IMR-90 (cell line): ENCODE measurements around the gene FARS2. TPM values are rescaled to one million over a fixed set of nuclear protein-coding genes. Genes with fewer than 3 reads are reported as not detected.

Experiments used
- ATAC-seq: fragments of 200-7000 bp; cut with Tn5 transposase; 2 replicates; pipeline ENCODE4 v1.9.1; 2020; ENCODE audit warnings: low read depth, mild to moderate bottlenecking, moderate library complexity
- BruUV-seq: library from RNA; stranded (reverse); fragments of 400-500 nt; replicated peaks from 2 replicates; lab custom pipeline; 2021; lab: Mats Ljungman, UMichigan
- CTCF ChIA-PET: fragments of 300-600 bp; formaldehyde crosslinking; extraction: SDS; loops from one replicate; lab custom pipeline; 2021; ENCODE audit warnings: antibody characterized with exemption; lab: Yijun Ruan, JAX
- POLR2A ChIA-PET: fragments of 300-600 bp; sonication (Branson Sonifier 250); formaldehyde crosslinking; loops from one replicate; lab custom pipeline; 2022; ENCODE audit warnings: antibody characterized with exemption; ENCODE audit not compliant: unreplicated experiment; lab: Charles Lee
- DNase-seq: peaks from one replicate; pipeline ENCODE4 v3.0.0; 2013
- H2AFZ ChIP-seq: replicated peaks from 2 replicates; pipeline ENCODE3; 2013; ENCODE audit warnings: low read length, mild to moderate bottlenecking; ENCODE audit not compliant: poor library complexity
- H2AK5ac ChIP-seq: 2 replicates; pipeline ENCODE4 v1.6.1; 2013; ENCODE audit warnings: low read depth, low read length, inconsistent platforms
- H2AK9ac ChIP-seq: replicated peaks from 2 replicates; pipeline ENCODE3; 2013; ENCODE audit warnings: mild to moderate bottlenecking, low read depth, low read length, moderate library complexity; ENCODE audit not compliant: poor library complexity
- H2BK120ac ChIP-seq: 2 replicates; pipeline ENCODE4 v1.6.1; 2013; ENCODE audit warnings: low read depth, low read length, inconsistent platforms
- H2BK15ac ChIP-seq: 3 replicates; pipeline ENCODE4 v1.6.1; 2013; ENCODE audit warnings: low read depth, low read length, inconsistent platforms
- H2BK20ac ChIP-seq: 2 replicates; pipeline ENCODE4 v1.6.1; 2013; ENCODE audit warnings: low read depth, mild to moderate bottlenecking, inconsistent platforms, low read length, moderate library complexity
- H2BK5ac ChIP-seq: 2 replicates; pipeline ENCODE4 v1.6.1; 2013; ENCODE audit warnings: mild to moderate bottlenecking, low read depth, low read length, inconsistent platforms; ENCODE audit not compliant: poor library complexity, severe bottlenecking
- H3K14ac ChIP-seq: replicated peaks from 2 replicates; pipeline ENCODE4 v1.6.1; 2013; ENCODE audit warnings: low read depth, low read length, inconsistent platforms
- H3K18ac ChIP-seq: 2 replicates; pipeline ENCODE4 v1.6.1; 2013; ENCODE audit warnings: low read depth, low read length, control low read depth
- H3K23ac ChIP-seq: 2 replicates; pipeline ENCODE4 v1.6.1; 2013; ENCODE audit warnings: low read depth, low read length, inconsistent platforms
- H3K27ac ChIP-seq: 2 replicates; pipeline ENCODE4 v1.5.1; 2013; ENCODE audit warnings: mild to moderate bottlenecking, control low read depth, low read length; ENCODE audit not compliant: insufficient read depth
- H3K27me3 ChIP-seq: 2 replicates; pipeline ENCODE4 v1.6.1; 2013; ENCODE audit warnings: low read length; ENCODE audit not compliant: control insufficient read depth, insufficient read depth
- H3K36me3 ChIP-seq: 2 replicates; pipeline ENCODE4 v1.6.1; 2013; ENCODE audit warnings: low read length, mixed read lengths; ENCODE audit not compliant: control insufficient read depth, insufficient read depth
- H3K4ac ChIP-seq: 2 replicates; pipeline ENCODE4 v1.6.1; 2013; ENCODE audit warnings: low read depth, low read length, inconsistent platforms
- H3K4me1 ChIP-seq: 2 replicates; pipeline ENCODE4 v1.6.1; 2013; ENCODE audit warnings: low read length, mixed read lengths; ENCODE audit not compliant: control insufficient read depth, insufficient read depth
- H3K4me2 ChIP-seq: 2 replicates; pipeline ENCODE4 v1.6.1; 2013; ENCODE audit warnings: low read depth, mild to moderate bottlenecking, control low read depth, low read length, moderate library complexity
- H3K4me3 ChIP-seq: 2 replicates; pipeline ENCODE4 v1.5.1; 2013; ENCODE audit warnings: low read depth, mild to moderate bottlenecking, control low read depth, low read length, moderate library complexity; ENCODE audit not compliant: insufficient read depth
- H3K56ac ChIP-seq: 2 replicates; pipeline ENCODE4 v1.6.1; 2013; ENCODE audit warnings: low read length, inconsistent platforms; ENCODE audit not compliant: insufficient read depth; ENCODE audit errors: extremely low read depth
- H3K79me1 ChIP-seq, 2 experiments: 2 replicates each; pipeline ENCODE4 v1.6.1; 2013; ENCODE audit warnings: low read length in 2 of 2, inconsistent platforms in 1 of 2, low read depth in 1 of 2
- H3K9ac ChIP-seq: 2 replicates; pipeline ENCODE4 v1.6.1; 2013; ENCODE audit warnings: low read depth, low read length, control low read depth
- H3K9me1 ChIP-seq: 2 replicates; pipeline ENCODE4 v1.6.1; 2013; ENCODE audit warnings: low read length, inconsistent platforms; ENCODE audit not compliant: insufficient read depth
- H3K9me3 ChIP-seq: 2 replicates; pipeline ENCODE4 v1.6.1; 2013; ENCODE audit warnings: low read length; ENCODE audit not compliant: control insufficient read depth, insufficient read depth
- H4K20me1 ChIP-seq: 2 replicates; pipeline ENCODE4 v1.6.1; 2013; ENCODE audit warnings: low read length, inconsistent platforms; ENCODE audit not compliant: insufficient read depth
- H4K5ac ChIP-seq: 2 replicates; pipeline ENCODE4 v1.6.1; 2013; ENCODE audit warnings: mild to moderate bottlenecking, low read depth, low read length, control low read depth
- H4K8ac ChIP-seq, 2 experiments: 2 replicates each; pipeline ENCODE4 v1.6.1; 2013; ENCODE audit warnings: low read depth in 2 of 2, low read length in 2 of 2, control low read depth in 1 of 2, inconsistent platforms in 1 of 2
- H4K91ac ChIP-seq: 2 replicates; pipeline ENCODE4 v1.6.1; 2013; ENCODE audit warnings: low read depth, low read length, inconsistent platforms; ENCODE audit not compliant: insufficient read depth
- BHLHE40 ChIP-seq: fragments of 150-350 bp; IDR thresholded peaks from 2 replicates; pipeline ENCODE4 v1.6.1; 2016; ENCODE audit warnings: mild to moderate bottlenecking, low read depth, low read length
- CEBPB ChIP-seq: IDR thresholded peaks from 2 replicates; pipeline ENCODE4 v1.6.1; 2012; ENCODE audit warnings: low read depth, low read length, improper control_type of control experiment
- CHD1 ChIP-seq: IDR thresholded peaks from 2 replicates; pipeline ENCODE4 v1.6.1; 2012; ENCODE audit warnings: low read depth, low read length, improper control_type of control experiment
- FOS ChIP-seq: fragments of 150-350 bp; IDR thresholded peaks from 2 replicates; pipeline ENCODE4 v1.6.1; 2016; ENCODE audit warnings: low read depth, low read length
- MAFK ChIP-seq: IDR thresholded peaks from 2 replicates; pipeline ENCODE4 v1.6.1; 2012; ENCODE audit warnings: low read depth, low read length, improper control_type of control experiment
- MAZ ChIP-seq: IDR thresholded peaks from 2 replicates; pipeline ENCODE4 v1.6.1; 2012; ENCODE audit warnings: low read depth, mild to moderate bottlenecking, low read length, improper control_type of control experiment, moderate library complexity, borderline replicate concordance
- NFE2L2 ChIP-seq: fragments of 150-350 bp; IDR thresholded peaks from 2 replicates; pipeline ENCODE4 v1.6.1; 2016; ENCODE audit warnings: low read depth, mild to moderate bottlenecking, low read length
- POLR2A ChIP-seq: IDR thresholded peaks from 2 replicates; pipeline ENCODE4 v1.6.1; 2012; ENCODE audit warnings: mild to moderate bottlenecking, low read depth, low read length
- RAD21 ChIP-seq: IDR thresholded peaks from 2 replicates; pipeline ENCODE4 v1.6.1; 2012; ENCODE audit warnings: low read length, improper control_type of control experiment
- RCOR1 ChIP-seq: IDR thresholded peaks from 2 replicates; pipeline ENCODE4 v1.6.1; 2012; ENCODE audit warnings: mild to moderate bottlenecking, low read length, improper control_type of control experiment; ENCODE audit not compliant: insufficient replicate concordance
- SMC3 ChIP-seq: fragments of 150-350 bp; IDR thresholded peaks from 2 replicates; pipeline ENCODE4 v1.6.1; 2016; ENCODE audit warnings: low read depth, mild to moderate bottlenecking, antibody characterized with exemption, low read length, moderate library complexity
- WGBS, 2 experiments: methylation state at CpG; one replicate each; pipeline versions ENCODE4 v1.1.5 to v1.1.7; 2013; ENCODE audit warnings: missing lambda C conversion rate in 2 of 2; ENCODE audit not compliant: insufficient read length in 1 of 2; ENCODE audit errors: extremely low coverage in 2 of 2; 5-methylcytosine and 5-hydroxymethylcytosine counted together
- dilution Hi-C: fragments of 300-500 bp; cut with HindIII; formaldehyde crosslinking; loops from one replicate; pipeline ENCODE4 v1.14.3; 2018; ENCODE audit warnings: low sequenced_read_pairs; ENCODE audit not compliant: unreplicated experiment
- in situ Hi-C: fragments of 300-500 bp; cut with MboI; formaldehyde crosslinking; loops from 3 replicates; pipeline ENCODE4 v1.14.3; 2019; ENCODE audit warnings: low sequenced_read_pairs, inconsistent platforms, mixed read lengths
- intact Hi-C: fragments of 100-400 bp; cut with micrococcal nuclease; formaldehyde crosslinking; loops from 2 replicates; pipeline ENCODE4 v1.10.0; 2022
- polyA plus RNA-seq, 3 experiments: library from polyadenylated mRNA; depleted of rRNA; stranded (reverse); fragments of >200 nt; gene quantifications; 2 replicates each; pipeline ENCODE4 v1.2.3, GENCODE V29; 2012; ENCODE audit warnings: low replicate concordance in 1 of 3
- total RNA-seq: library from RNA; depleted of rRNA; stranded (reverse); fragments of >200 nt; gene quantifications from 2 replicates; pipeline ENCODE4 v1.2.3, GENCODE V29; 2012
- TF ChIP-seq, protein P1 (sequence below): fragments of 150-350 bp; IDR thresholded peaks from 2 replicates; pipeline ENCODE4 v1.6.1; 2016; ENCODE audit warnings: low read depth, mild to moderate bottlenecking, low read length, moderate library complexity, borderline replicate concordance
- TF ChIP-seq, protein P2 (sequence below): conservative IDR thresholded peaks from 2 replicates; pipeline ENCODE4 v1.5.1; 2012; ENCODE audit warnings: mild to moderate bottlenecking, low read depth, low read length, improper control_type of control experiment
- TF ChIP-seq, protein P3 (sequence below): fragments of 150-350 bp; IDR thresholded peaks from 2 replicates; pipeline ENCODE4 v1.6.1; 2017; ENCODE audit warnings: mild to moderate bottlenecking, antibody characterized with exemption, low read length, low read depth

Gene FARS2
- total and polyA plus RNA-seq, 2 of the 4 experiments (the other 2 are of a cell fraction), result 12.1 to 28.9 TPM

DNA sequence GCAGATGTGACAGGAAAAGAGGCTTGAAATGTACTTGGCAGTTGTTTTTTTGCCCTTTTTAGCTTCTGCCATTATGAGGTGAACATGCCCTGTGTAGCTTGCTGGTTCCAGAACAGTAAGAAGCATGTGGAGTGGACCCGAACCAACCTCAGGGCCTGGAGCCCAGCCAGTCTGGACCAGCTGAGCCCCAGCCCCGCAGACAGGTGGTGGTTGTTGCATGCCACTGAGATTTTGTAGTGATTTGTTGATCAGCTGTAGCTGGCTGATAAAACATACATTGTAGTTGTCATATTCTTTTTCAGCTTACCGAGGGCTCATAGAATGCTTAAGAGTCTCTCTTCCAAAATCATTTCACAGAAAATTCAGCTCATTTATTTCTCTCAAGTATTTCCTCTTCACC lies 182.2 kb downstream of the FARS2 start:
- H2BK20ac ChIP-seq, result no peak overlapping the region
- no TSS peak for BruUV-seq
- H3K4me2 ChIP-seq, result no peak overlapping the region
- ATAC-seq (no peak), DNase-seq (no peak)
- intact Hi-C loops, result no loop called here
- H3K79me1 ChIP-seq, result peaks cover 4 to 5% of the 10 kb centered on the region in 2 experiments; a peak in 2 of 4 replicates
- H2BK15ac ChIP-seq, result no peak overlapping the region
- no peak overlapping the region for H2BK5ac ChIP-seq
- in situ Hi-C loops, result no loop called here
- peaks cover 2% of the 10 kb centered on the region; the same call in 1 of the 2 replicates for H3K4me1 ChIP-seq
- no peaks in the 10 kb centered on the region for H3K27me3 ChIP-seq
- H3K4me3 ChIP-seq, result no peak overlapping the region
- no peaks in the 10 kb centered on the region for H3K9me1 ChIP-seq
- no peak overlapping the region for H3K56ac ChIP-seq
- no peak overlapping the region for H4K8ac ChIP-seq
- H3K4ac ChIP-seq, result no peak overlapping the region
- no peak overlapping the region for H2AFZ ChIP-seq
- no peak overlapping the region for H3K14ac ChIP-seq
- H4K5ac ChIP-seq, result no peak overlapping the region
- TF ChIP-seq FOS (no peak), BHLHE40 (no peak), SMC3 (no peak), MAZ (no peak), RAD21 (no peak), POLR2A (no peak), MAFK (no peak), CHD1 (no peak), NFE2L2 (no peak), CEBPB (no peak), RCOR1 (no peak)
- TF ChIP-seq, protein P1, sequence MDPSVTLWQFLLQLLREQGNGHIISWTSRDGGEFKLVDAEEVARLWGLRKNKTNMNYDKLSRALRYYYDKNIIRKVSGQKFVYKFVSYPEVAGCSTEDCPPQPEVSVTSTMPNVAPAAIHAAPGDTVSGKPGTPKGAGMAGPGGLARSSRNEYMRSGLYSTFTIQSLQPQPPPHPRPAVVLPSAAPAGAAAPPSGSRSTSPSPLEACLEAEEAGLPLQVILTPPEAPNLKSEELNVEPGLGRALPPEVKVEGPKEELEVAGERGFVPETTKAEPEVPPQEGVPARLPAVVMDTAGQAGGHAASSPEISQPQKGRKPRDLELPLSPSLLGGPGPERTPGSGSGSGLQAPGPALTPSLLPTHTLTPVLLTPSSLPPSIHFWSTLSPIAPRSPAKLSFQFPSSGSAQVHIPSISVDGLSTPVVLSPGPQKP, result no peak
- TF ChIP-seq, protein P2, sequence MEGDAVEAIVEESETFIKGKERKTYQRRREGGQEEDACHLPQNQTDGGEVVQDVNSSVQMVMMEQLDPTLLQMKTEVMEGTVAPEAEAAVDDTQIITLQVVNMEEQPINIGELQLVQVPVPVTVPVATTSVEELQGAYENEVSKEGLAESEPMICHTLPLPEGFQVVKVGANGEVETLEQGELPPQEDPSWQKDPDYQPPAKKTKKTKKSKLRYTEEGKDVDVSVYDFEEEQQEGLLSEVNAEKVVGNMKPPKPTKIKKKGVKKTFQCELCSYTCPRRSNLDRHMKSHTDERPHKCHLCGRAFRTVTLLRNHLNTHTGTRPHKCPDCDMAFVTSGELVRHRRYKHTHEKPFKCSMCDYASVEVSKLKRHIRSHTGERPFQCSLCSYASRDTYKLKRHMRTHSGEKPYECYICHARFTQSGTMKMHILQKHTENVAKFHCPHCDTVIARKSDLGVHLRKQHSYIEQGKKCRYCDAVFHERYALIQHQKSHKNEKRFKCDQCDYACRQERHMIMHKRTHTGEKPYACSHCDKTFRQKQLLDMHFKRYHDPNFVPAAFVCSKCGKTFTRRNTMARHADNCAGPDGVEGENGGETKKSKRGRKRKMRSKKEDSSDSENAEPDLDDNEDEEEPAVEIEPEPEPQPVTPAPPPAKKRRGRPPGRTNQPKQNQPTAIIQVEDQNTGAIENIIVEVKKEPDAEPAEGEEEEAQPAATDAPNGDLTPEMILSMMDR, result no peak
- TF ChIP-seq, protein P3, sequence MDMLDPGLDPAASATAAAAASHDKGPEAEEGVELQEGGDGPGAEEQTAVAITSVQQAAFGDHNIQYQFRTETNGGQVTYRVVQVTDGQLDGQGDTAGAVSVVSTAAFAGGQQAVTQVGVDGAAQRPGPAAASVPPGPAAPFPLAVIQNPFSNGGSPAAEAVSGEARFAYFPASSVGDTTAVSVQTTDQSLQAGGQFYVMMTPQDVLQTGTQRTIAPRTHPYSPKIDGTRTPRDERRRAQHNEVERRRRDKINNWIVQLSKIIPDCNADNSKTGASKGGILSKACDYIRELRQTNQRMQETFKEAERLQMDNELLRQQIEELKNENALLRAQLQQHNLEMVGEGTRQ, result no peak
- dilution Hi-C loops, result no loop called here
- no peak overlapping the region for H3K27ac ChIP-seq
- no peaks in the 10 kb centered on the region for H3K36me3 ChIP-seq
- no peaks in the 10 kb centered on the region for H4K20me1 ChIP-seq
- H4K91ac ChIP-seq, result no peak overlapping the region
- no peak overlapping the region for H2AK5ac ChIP-seq
- H3K23ac ChIP-seq, result no peak overlapping the region
- no peak overlapping the region for H3K18ac ChIP-seq
- H2BK120ac ChIP-seq, result no peak overlapping the region
- ChIA-PET CTCF (interaction anchor here (0.5 to 2.0 kb wide), 2 partner anchors 21 to 1276 kb away, joined by 3 to 6 read pairs; no protein-coding TSS in a partner anchor), POLR2A (no interaction called here)
- H3K9me3 ChIP-seq, result no peaks in the 10 kb centered on the region
- 67% methylated on average over 1 of the region's 3 CpGs; no CpG with 5 or more reads in 1 of the 2 experiments for WGBS, 2 experiments
- H2AK9ac ChIP-seq, result no peak overlapping the region
- H3K9ac ChIP-seq, result no peak overlapping the region
